Putamen (tissue), 1 donor: ENCODE results near the gene PXYLP1.

Source experiments
- DNase-seq: peaks from one replicate; pipeline ENCODE4 v3.0.0-alpha.2; 2016; ENCODE audit warnings: low spot score

Gene PXYLP1

GRCh38 chr3:141272906-141273662 is 41.5 kb downstream of the PXYLP1 start:
- DNase-seq, result no peak

DNA sequence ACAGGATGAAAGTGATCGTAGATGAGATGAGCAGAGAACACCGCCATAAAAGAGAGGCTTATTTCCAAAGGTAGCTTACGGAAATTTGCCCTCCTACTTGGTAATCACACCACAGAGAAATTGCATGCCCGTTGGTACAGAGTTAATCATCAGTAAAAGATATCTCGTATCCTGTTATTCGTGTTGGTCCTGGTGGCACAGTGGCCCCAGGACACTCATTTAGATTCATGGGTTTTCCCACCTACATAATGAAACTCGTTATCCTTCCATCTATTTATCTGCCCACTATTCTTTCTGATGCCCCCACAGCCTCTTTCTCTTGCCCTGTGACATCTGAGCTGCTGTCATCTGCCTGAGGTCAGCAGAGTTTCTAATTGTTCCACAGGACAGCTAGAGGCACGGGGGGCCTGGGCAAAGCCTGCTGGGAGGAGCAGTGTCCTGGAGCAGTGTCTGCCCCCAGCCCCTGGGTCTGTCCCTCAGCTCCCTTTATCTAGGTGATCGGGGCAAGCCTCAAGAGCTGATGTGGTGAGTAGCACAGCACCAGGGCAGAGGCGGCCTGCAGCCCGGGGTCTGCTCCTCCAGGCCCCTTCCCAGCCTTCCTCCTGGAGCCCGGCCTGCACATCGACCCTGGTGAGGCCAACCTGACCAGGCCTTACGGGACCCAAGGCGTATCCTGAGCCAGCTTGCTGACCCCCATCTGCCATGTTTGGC is 42.2 kb downstream of the PXYLP1 start:
- DNase-seq, result no peak

- no peak for DNase-seq
Measured at GRCh38 chr3:141274411-141275031, 42.9 kb downstream of the PXYLP1 start.

DNA sequence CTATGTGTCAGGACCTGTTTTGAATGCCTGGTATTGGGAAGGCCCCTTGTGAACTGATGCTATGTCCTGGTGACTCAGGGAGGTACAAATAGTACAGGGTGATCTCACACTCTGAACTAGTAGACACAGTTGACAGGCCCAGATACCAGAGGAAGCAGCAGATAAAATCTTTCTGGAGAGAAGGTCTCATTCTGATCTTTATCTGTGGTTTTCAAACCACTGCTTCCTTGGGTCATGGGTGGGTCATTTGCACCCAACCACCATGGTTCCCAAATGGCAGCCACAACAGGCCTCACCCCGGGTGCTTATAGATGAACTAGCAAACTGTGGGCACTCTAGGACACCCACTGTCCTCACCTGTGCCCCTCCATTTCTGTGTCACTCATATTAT is 43.4 kb downstream of the PXYLP1 start:
- DNase-seq, result no peak

DNA sequence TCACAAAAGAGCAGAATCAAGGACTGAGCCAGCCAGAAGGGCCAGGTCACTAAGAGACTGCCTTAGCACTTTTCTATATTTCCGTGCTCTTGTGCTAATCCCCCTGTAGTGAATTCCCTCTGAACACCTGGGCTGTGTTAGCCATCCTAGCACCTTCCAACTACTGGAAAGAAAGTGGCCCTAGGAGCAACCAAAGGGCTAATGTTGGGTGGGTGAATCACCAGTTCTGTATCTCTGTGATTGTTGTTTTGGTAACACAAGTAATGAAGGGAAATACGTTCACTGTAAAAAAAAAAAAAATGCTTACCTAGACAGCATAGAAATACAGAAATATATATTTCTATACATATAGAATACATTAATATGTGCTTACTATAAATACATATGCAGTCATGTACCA is 43.9 kb downstream of the PXYLP1 start:
- DNase-seq, result no peak

DNA sequence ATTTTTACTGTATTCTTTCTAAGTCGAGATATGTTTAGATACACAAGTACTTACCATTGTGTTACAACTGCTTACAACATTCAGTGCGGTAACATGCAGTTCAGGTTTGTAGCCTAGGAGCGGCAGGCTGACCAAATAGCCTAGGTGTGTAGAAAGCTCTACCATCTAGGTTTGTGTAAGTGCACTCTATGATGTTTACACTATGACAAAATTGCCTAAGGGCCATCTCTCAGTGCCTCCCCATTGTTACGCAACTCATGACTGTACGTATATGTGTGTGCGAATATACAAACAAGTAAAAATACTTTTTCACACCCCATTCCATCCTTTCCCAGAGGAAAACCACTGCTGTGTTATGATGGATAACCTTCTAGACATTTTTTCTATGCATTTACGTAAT is 44.3 kb downstream of the PXYLP1 start:
- no peak for DNase-seq

GRCh38 chr3:141276398-141276797 is 44.8 kb downstream of the PXYLP1 start:
- no peak for DNase-seq

GRCh38 chr3:141277451-141277850 is 45.8 kb downstream of the PXYLP1 start:
- no peak for DNase-seq

GRCh38 chr3:141278196-141279076 is 46.8 kb downstream of the PXYLP1 start:
- no peak for DNase-seq

GRCh38 chr3:141279077-141279967 is 47.7 kb downstream of the PXYLP1 start:
- no peak for DNase-seq

GRCh38 chr3:141280086-141280485 is 48.5 kb downstream of the PXYLP1 start:
- DNase-seq, result no peak

DNA sequence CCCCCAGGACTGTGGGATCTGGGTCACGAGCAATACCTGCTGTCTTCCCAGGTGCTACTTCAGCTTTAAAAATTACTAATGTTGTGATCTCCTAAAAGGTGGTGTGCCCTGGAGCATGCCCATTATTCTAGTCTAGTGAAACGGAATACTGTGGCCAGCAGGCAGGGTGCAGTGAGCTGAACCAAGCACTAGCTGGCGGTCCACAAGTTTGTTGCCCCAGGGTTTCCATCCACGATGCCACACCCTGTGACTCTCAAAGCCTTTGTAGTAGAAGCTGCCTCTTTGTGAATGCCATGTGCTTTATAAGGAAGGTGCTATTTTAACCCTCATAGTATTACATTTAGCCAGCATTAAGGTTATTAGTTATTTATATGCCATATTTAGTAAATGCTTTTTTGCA is 49.1 kb downstream of the PXYLP1 start:
- DNase-seq, result no peak

- DNase-seq, result no peak
Measured at GRCh38 chr3:141285570-141285969, 53.9 kb downstream of the PXYLP1 start.

DNA sequence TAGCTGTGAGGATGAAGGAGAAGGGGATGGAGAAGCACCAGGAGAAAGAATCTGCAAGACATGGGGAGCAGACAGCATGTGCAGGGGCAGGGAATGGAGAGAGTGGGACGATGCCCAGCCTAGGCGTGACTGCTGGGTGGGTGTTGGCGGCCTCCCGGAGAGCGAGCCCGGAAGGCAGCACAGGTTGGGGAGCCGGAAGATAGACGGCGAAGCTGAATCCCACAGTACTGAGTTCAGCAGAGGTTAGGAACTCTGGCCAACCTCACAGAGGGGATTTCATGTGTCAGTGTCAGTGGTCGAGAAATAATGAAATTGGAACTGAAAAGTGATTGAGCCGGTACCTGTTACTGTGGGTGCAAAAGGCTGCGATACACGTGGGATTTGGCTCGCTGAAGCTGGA is 55.2 kb downstream of the PXYLP1 start:
- no peak for DNase-seq

DNA sequence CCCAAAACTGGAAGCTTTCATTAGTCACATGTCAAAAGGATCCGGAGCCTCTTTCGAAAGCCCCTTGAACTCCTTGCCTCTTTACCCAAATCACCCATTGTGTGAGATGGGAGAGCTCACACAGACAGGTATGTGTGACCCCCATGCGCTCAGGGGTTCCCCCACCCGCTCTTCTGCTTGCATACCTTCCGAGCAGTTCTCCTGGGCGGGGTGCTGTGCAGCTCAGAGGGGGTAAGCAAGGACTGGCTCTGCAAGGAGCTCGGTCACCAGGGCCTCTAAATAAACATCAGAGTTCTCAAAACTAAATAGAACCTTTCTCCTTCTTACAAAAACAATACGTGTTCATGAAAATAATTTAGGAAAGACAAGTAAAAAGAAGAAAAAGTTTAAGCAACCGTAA is 55.7 kb downstream of the PXYLP1 start:
- no peak for DNase-seq

DNA sequence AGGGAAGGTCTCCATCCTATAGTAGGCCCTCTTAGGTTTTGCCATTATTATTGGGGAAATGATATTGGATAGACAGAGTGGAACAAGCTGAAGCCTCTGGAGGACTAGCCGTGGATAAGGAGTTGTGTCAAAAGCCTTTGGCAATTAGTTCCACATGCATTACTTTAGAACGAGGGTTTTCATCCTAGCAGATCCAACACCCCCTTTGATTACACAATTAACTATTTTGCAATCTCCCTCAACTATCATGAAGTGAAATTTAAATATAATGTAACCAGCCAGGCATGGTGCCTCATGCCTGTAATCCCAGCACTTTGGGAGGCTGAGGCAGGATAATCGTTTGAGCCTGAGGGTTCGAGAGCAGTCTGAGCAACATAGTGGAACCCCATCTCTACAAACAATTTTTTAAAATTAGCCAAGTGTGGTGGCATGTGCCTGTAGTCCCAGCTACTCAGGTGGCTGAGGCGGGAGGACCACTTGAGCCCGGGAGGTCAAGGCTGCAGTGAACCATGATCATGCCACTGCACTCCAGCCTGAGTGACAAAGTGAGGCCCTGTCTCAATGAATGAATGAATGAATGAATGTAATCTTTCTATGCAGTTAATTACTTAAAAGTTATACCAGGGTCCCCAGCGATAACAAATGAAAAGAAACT is 56.8 kb downstream of the PXYLP1 start:
- DNase-seq, result no peak

GRCh38 chr3:141289228-141289772 is 57.7 kb downstream of the PXYLP1 start:
- DNase-seq, result no peak

- DNase-seq, result no peak
Measured at GRCh38 chr3:141291559-141292355, 60.1 kb downstream of the PXYLP1 start.

DNA sequence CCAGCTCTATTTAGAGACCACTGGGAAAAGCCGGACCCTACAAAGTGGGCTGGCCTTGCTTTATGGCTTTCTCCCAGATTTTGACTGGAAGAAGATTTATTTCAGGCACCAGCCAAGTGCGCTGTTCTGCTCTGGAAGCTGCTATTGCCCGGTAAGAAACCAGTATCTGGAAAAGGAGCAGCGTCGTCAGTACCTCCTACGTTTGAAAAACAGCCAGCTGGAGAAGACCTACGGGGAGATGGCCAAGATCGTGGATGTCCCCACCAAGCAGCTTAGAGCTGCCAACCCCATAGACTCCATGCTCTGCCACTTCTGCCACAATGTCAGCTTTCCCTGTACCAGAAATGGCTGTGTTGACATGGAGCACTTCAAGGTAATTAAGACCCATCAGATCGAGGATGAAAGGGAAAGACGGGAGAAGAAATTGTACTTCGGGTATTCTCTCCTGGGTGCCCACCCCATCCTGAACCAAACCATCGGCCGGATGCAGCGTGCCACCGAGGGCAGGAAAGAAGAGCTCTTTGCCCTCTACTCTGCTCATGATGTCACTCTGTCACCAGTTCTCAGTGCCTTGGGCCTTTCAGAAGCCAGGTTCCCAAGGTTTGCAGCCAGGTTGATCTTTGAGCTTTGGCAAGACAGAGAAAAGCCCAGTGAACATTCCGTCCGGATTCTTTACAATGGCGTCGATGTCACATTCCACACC is 60.9 kb downstream of the PXYLP1 start:
- DNase-seq, result no peak
